ENCODE measurements around the gene ARFIP1. TPM values are rescaled to one million over a fixed set of nuclear protein-coding genes. Genes with fewer than 3 reads are reported as not detected.

The ARFIP1 gene
- total and polyA plus RNA-seq, 9 of the 15 experiments (the other 6 are each of a cell fraction or from before 2014, with no cell fraction given) = 14.1 to 25.1 (median 20.9) TPM

DNA sequence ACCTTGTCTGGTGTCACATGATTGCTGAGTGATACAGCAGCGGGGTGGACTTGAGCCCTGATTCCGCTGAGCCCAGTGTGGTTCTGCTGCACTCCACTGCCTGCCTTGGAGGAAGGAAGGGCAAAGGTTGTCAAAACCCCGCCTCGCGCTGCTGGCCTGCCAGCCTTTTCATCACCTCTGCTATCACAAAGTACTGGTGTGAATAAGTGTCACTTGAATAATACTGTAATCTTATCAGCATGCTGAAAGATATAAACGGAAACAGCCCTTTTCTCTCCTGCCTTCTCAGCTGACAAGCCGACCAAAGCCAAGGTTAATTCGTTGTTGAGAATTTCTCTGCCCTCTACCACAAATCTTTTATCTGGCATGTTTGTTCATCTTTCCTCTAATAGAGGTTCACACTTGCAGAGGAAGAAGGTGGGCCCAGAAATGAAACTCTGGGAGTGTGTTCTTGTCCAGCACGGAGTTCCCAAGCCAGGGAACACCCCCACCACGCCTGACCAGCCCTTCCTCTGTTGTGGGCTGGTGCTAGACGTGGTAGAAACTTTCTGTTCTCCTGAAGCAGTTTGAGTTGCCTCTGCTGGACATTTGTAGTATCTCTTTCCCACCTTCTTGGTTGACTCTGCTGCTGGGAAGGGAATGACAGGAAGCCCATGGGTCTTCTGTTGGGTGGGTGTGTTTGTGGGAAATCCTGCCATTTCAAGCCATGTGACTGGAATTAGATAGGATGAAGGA, 177.8 kb downstream of the ARFIP1 start (continued):
- TF ChIP-seq TFAP4 (CRISPR knock-in tag; IDR thresholded peaks at IDR 0.05; ENCODE audit: borderline replicate concordance) (peak; percentile 52; the same call in 1 of the 2 replicates), ZNF785 (CRISPR knock-in tag; IDR thresholded peaks at IDR 0.05) (no peak), KHSRP (IDR thresholded peaks at IDR 0.05) (no peak), ARID1B (IDR thresholded peaks at IDR 0.05) (peak; percentile 15; the same call in 1 of the 2 replicates)

DNA sequence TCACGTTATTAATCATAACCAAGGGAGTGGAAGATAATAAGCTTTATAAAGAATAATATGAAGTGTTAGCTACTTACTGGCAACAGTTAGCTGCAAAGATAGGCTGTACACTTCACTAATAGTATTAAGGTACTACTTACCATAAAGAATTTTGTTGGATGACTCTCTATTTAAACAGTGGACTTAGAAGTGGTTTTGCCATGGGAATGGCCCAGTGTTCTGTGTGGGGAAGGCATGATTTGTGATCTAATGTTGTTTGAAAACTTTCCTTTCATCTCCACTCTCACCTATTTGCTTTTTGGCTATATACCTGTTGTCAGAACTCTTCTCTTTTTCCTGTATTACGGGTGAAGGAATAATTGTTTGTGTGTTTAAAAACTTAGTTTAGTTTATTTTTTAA, 179.3 kb downstream of the ARFIP1 start:
- CTCF ChIA-PET (ENCODE audit: low intra/inter-chr PET ratio) = no interaction called here
- Histone ChIP-seq H3K36me3 (ENCODE audit: control insufficient read depth, insufficient read depth, low read length) (no peaks in the 10 kb centered on the region), H3K9me1 (ENCODE audit: control insufficient read depth, insufficient read depth, low read length) (no peaks in the 10 kb centered on the region), H3K79me2 (ENCODE audit: control insufficient read depth, insufficient read depth, low read length) (no peaks in the 10 kb centered on the region), H3K4me1 (replicated peaks in 1 of 2; ENCODE audit: control insufficient read depth in 2 of 2, insufficient read depth in 2 of 2, low read length in 2 of 2) (peaks cover 7 to 25% of the 10 kb centered on the region in 2 experiments), H2AFZ (ENCODE audit: low read depth, low read length) (no peak overlapping the region), H3K27me3 (ENCODE audit: control insufficient read depth in 2 of 2, insufficient read depth in 2 of 2, low read length in 2 of 2) (peaks cover 0 to 15% of the 10 kb centered on the region in 2 experiments; a peak in 2 of 5 replicates), H3K9me3 (replicated peaks; ENCODE audit: control insufficient read depth, insufficient read depth, low read depth, low read length) (no peaks in the 10 kb centered on the region), H3K27ac (ENCODE audit: extremely low read depth, low read depth, low read length) (no peak overlapping the region), H3K4me3 (no peak overlapping the region), H4K20me1 (replicated peaks; ENCODE audit: control insufficient read depth, insufficient read depth, low read length) (no peaks in the 10 kb centered on the region), H3K4me2 (ENCODE audit: insufficient read depth, low read length) (no peak overlapping the region), H3K9ac (ENCODE audit: insufficient read depth in 1 of 2, low read depth in 2 of 2, low read length in 2 of 2) (no peak overlapping the region)
- WGBS (ENCODE audit: insufficient coverage, low coverage, missing lambda C conversion rate) = 11% methylated on average over 2 of the region's 2 CpGs
- intact Hi-C loops (cut with micrococcal nuclease) (no loop called here), in situ Hi-C loops (cut with MboI) (no loop called here)
- BruUV-seq (replicated peaks) = no TSS peak
- TF ChIP-seq ZNF282 (CRISPR knock-in tag; IDR thresholded peaks at IDR 0.05) = no peak
- TF ChIP-seq SMARCB1 (IDR thresholded peaks at IDR 0.05; ENCODE audit: insufficient read length, low read depth) = no peak
- TF ChIP-seq, protein P1, sequence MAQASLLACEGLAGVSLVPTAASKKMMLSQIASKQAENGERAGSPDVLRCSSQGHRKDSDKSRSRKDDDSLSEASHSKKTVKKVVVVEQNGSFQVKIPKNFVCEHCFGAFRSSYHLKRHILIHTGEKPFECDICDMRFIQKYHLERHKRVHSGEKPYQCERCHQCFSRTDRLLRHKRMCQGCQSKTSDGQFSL (CRISPR knock-in tag; IDR thresholded peaks at IDR 0.05) = no peak
- TF ChIP-seq, protein P1 (tag; IDR thresholded peaks at IDR 0.05) = no peak
- no peak for TF ChIP-seq TRIM28 (IDR thresholded peaks at IDR 0.05)
- TF ChIP-seq, protein P2, sequence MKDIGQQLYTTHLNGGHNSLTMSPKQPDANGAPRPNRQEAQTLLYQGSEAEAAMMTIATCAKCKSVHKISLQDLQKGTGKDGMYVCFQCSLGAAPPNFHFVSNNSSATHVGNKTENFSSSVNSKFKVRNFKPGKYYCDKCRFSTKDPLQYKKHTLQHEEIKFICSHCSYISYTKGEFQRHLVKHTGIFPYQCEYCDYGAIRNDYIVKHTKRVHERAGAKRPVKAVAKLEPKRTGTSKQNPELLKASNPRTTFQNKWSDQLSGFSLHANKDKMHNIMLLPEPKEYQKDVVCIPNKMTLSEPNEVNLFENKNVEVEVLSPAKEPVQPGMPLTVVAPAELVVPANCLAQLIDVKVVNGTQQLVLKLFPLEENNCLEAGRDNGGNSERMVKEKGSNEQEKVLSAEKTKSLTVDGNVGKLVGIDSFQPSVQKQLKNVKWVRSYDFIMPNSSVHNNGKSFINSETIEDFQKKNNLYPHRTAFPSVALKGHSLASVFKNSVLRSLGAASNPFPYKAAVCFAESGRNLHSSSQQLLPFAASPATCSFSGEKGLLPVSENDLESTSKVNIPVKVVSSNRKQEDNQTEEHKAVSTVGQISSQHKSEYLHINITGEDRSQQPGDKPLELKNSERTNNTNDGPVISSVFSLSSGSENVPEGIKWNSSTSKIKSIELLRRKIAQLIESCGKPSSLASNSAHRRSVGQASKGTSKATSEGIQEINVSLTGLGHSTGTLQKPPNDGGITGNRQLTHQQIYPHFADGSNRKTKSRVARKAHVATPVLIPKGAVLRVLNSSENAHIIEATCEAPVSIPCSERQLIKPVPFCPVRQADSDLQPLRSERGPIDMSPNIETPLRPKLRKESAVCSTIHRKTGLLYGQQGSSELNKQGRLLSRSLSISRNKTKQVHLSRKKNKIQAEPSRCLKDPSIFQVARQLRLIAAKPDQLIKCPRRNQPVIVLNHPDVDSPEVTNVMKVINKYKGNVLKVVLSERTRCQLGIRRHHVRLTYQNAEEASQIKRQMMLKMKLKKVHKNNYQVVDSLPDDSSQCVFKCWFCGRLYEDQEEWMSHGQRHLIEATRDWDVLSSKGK (CRISPR knock-in tag; IDR thresholded peaks at IDR 0.05) = no peak
- no peak for TF ChIP-seq SRSF9 (IDR thresholded peaks at IDR 0.05; ENCODE audit: borderline replicate concordance, low read depth, low read length)
- POLR2A ChIA-PET = no interaction called here
- ATAC-seq (no peak), DNase-seq (ENCODE audit: extremely low read depth in 1 of 4, low spot score in 3 of 4) (no peak), FAIRE-seq (no peak)
